ENCODE results near the gene NCBP2L.

The NCBP2L gene

DNA sequence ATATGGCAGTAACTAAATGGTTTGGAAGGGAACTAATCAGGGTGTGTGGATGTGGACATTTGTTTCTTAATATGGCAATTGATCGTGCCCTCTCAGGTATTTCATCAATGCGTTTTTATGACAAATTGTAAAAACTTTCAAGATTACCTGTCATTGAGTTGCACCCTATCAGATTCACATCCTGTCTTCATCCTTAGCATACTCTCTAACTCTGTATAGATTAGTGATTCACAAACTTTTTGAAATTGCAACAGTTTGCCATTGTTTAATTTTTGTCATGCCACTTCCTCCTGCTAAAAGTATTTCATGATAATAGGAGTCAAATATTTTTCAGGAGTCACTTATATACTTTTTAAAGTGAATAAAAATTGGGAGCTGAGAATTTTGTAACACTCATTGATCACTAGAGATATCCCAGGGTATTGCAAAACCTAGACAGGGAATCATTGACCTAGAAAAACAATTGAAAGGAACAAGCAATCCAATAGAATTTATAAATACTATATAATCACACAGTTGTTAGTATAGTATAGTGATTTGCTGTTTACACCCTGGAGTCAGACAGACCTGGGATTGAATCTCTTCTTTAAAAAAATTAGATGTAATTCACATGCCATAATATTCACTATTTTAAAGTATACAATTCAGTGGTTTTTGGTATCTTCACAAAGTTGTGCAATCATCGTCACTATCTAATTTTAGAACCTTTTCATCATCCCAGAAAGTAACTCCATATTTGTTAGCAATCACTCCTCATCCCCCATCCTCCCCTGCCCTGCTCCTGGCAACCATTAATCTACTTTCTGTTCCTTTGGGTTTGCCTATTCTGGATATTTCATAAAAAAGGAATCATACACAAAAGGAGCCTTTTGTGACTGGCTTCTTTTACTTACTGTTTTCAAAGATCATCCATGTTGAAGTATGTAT, 57.0 kb downstream of the NCBP2L start:
- TF ChIP-seq, protein P1, sequence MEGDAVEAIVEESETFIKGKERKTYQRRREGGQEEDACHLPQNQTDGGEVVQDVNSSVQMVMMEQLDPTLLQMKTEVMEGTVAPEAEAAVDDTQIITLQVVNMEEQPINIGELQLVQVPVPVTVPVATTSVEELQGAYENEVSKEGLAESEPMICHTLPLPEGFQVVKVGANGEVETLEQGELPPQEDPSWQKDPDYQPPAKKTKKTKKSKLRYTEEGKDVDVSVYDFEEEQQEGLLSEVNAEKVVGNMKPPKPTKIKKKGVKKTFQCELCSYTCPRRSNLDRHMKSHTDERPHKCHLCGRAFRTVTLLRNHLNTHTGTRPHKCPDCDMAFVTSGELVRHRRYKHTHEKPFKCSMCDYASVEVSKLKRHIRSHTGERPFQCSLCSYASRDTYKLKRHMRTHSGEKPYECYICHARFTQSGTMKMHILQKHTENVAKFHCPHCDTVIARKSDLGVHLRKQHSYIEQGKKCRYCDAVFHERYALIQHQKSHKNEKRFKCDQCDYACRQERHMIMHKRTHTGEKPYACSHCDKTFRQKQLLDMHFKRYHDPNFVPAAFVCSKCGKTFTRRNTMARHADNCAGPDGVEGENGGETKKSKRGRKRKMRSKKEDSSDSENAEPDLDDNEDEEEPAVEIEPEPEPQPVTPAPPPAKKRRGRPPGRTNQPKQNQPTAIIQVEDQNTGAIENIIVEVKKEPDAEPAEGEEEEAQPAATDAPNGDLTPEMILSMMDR (IDR thresholded peaks at IDR 0.05), result no peak

DNA sequence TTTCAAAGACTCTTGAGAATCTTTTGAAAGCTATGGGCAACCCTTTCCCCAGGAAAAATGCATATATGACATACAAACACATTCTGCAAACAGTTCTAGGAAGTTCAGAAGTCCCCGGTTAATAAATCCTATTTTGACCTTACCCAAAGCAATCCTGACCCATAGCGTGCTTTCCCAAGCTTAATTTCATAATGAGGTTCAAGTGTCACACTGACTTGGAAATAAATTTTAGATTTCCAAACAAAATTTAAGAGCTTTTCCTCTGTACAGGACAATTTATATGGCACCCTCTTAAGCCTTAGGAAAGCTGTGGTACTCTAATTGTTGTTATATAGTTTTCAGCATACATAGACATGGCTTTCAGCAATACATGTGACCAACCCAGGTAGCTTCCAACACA, 59.4 kb downstream of the NCBP2L start:
- TF ChIP-seq, protein P1 (IDR thresholded peaks at IDR 0.05), result no peak

DNA sequence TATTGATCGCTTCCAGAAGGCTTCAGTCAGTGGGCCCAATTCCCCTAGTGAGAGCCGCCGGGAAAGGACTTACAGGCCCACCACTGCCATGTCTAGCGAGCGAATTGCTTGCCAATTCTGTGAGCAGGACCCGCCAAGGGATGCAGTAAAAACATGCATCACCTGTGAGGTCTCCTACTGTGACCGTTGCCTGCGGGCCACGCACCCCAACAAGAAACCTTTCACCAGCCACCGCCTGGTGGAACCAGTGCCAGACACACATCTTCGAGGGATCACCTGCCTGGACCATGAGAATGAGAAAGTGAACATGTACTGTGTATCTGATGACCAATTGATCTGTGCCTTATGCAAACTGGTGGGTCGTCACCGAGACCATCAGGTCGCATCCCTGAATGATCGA, 63.4 kb downstream of the NCBP2L start:
- TF ChIP-seq, protein P1 (IDR thresholded peaks at IDR 0.05), result no peak

DNA sequence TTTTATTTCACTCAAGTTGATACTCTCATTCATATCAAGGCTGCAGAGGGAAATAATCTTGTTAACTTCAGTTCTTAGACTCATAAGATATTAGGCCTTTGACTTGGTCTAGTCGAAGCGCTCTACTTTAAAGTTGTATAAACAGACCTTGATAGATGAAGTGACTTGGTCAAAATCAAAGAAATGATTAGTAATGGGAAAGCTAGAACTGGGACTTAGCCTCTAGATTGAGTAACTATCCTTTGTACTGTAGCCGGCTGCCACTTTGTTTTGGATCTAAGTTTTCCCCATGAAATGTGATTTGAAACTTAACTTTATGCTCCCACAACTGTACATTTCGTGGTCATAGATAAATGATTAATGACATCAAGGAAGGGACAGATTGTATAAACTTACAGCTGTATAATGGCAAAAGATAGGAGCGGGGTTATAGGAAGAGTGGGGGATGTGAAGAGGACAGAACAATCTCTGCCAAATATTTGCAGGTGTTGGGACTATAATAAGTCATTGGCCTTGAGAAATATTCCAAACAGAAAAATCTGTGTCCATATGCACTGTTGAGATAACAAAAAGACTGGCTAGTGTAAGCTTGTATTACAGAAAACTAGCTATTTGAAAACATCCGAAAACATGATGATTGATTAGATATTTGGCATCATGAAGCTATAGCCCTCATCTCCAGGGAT, 65.3 kb downstream of the NCBP2L start:
- TF ChIP-seq, protein P1 (IDR thresholded peaks at IDR 0.05), result no peak
